Activated CD8-positive, alpha-beta T cell treated with anti-CD3 and anti-CD28 coated beads for 36 hours (primary cell): ENCODE results near the gene PIP4K2B. TPM values are rescaled to one million over a fixed set of nuclear protein-coding genes. Genes with fewer than 3 reads are reported as not detected.

ENCODE experiments used
- ATAC-seq: fragments of 200-7000 bp; cut with Tn5 transposase; one replicate; pipeline ENCODE4 v1.10.0; 2021; ENCODE audit warnings: mild to moderate bottlenecking, moderate library complexity
- CTCF ChIA-PET: fragments of 350-600 bp; sonication (Branson Sonifier 250); formaldehyde crosslinking; loops from one replicate; lab custom pipeline; 2021; ENCODE audit warnings: antibody characterized with exemption; lab: Charles Lee
- POLR2A ChIA-PET: fragments of 350-600 bp; sonication (Branson Sonifier 250); formaldehyde crosslinking; loops from one replicate; lab custom pipeline; 2021; ENCODE audit warnings: antibody characterized with exemption; lab: Charles Lee
- DNase-seq: peaks from one replicate; pipeline ENCODE4 v3.0.0-alpha.2; 2020
- H3K27ac Mint-ChIP-seq: one replicate; pipeline ENCODE4 v1.8.0; 2021; ENCODE audit warnings: mild to moderate bottlenecking, mixed read lengths
- H3K27me3 Mint-ChIP-seq: one replicate; pipeline ENCODE4 v1.8.0; 2021; ENCODE audit warnings: mixed read lengths
- H3K36me3 Mint-ChIP-seq: one replicate; pipeline ENCODE4 v1.8.0; 2021; ENCODE audit warnings: low read depth, mixed read lengths
- H3K4me1 Mint-ChIP-seq: one replicate; pipeline ENCODE4 v1.8.0; 2021; ENCODE audit warnings: low read depth, mixed read lengths
- H3K4me3 Mint-ChIP-seq: one replicate; pipeline ENCODE4 v1.8.0; 2021; ENCODE audit warnings: mild to moderate bottlenecking, moderate library complexity, mixed read lengths
- H3K9me3 Mint-ChIP-seq: one replicate; pipeline ENCODE4 v1.8.0; 2021; ENCODE audit warnings: mixed read lengths
- intact Hi-C: fragments of 100-400 bp; cut with micrococcal nuclease; formaldehyde crosslinking; loops from one replicate; pipeline ENCODE4 v1.10.0; 2022
- total RNA-seq, 2 experiments: library from RNA; stranded (reverse); gene quantifications; one replicate each; pipeline ENCODE4 v1.2.3, GENCODE V29; 2021
- TF ChIP-seq, protein P1 (sequence below): fragments of 200-600 bp; IDR thresholded peaks from one replicate; pipeline ENCODE4 v1.8.0; 2022; ENCODE audit warnings: antibody characterized with exemption, mild to moderate bottlenecking

The PIP4K2B gene
- total RNA-seq, 2 experiments from 2014 or later: 30.9 to 33.2 TPM

DNA sequence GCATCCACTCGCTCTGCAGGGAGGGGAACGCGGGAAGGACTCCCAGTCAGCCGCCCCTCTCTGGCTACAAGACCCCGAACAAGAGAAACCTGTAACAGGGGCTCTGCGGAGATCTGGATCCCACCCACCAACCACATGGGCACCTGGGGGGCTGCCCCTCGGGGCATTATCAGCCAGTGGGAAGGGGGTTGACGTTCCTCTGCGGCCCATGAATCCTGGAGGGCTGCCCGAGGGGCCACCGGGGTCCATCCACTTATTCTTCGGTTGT lies 49.4 kb downstream of the PIP4K2B start:
- ATAC-seq: no peak
- CTCF ChIA-PET: interaction anchor here (1.2 to 2.7 kb wide), 4 partner anchors 12 to 192 kb away, joined by 4 to 13 read pairs (median 6); no protein-coding TSS in a partner anchor
- no peaks in the 10 kb centered on the region for H3K9me3 Mint-ChIP-seq
- H3K36me3 Mint-ChIP-seq: peaks cover 18% of the 10 kb centered on the region
- H3K27me3 Mint-ChIP-seq: peaks cover 42% of the 10 kb centered on the region
- intact Hi-C loops: no loop called here
- no peak overlapping the region for H3K27ac Mint-ChIP-seq
- peak overlapping the region; percentile 91 for H3K4me3 Mint-ChIP-seq
- TF ChIP-seq, protein P1, sequence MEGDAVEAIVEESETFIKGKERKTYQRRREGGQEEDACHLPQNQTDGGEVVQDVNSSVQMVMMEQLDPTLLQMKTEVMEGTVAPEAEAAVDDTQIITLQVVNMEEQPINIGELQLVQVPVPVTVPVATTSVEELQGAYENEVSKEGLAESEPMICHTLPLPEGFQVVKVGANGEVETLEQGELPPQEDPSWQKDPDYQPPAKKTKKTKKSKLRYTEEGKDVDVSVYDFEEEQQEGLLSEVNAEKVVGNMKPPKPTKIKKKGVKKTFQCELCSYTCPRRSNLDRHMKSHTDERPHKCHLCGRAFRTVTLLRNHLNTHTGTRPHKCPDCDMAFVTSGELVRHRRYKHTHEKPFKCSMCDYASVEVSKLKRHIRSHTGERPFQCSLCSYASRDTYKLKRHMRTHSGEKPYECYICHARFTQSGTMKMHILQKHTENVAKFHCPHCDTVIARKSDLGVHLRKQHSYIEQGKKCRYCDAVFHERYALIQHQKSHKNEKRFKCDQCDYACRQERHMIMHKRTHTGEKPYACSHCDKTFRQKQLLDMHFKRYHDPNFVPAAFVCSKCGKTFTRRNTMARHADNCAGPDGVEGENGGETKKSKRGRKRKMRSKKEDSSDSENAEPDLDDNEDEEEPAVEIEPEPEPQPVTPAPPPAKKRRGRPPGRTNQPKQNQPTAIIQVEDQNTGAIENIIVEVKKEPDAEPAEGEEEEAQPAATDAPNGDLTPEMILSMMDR: no peak
- POLR2A ChIA-PET: interaction anchor here (1.0 kb wide), 1 partner anchor 75 kb away, joined by 3 read pairs; no protein-coding TSS in a partner anchor
- DNase-seq: no peak
- H3K4me1 Mint-ChIP-seq: peaks cover 47% of the 10 kb centered on the region

DNA sequence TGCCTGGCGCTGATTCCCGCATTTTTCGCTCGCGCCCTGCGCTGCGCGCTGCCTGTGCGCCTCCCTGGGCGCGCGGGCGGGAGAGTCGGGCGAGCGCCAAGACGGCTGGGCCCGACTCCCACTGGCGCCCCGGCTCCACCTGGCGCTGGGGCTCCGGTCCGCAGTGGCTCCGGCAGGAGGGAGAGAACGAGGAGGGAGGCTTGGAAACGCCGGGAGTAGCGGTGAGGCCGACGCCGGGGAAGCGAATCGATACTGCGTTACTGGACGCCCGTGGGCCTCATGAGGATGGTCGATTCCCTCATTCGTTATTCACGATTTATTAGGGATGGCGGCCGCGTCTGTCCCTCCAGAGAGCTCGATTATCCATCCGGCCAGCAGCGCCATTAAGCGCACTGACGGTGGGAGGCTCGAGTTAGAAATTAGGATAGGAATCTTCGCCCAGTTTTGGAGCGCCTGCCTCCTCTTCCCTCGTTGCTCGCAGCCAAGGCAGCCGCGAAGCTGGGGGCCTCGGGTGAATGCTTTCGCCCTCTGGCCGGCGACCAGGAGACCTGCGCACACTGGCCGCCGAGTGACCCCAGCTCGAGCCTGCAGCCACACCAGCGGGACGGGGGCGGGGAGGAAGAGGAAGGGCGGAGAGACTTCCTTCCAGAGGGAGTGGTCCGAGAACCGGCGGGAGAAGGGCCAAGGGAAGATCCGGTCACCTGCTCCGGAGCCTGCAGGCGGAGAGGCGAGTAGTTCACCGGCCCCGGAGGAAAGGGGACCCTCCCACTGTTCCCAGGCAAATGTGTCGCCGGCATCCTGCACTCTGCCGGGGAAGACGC lies 49.9 kb downstream of the PIP4K2B start:
- H3K27me3 Mint-ChIP-seq: peaks cover 45% of the 10 kb centered on the region
- no peaks in the 10 kb centered on the region for H3K9me3 Mint-ChIP-seq
- POLR2A ChIA-PET: interaction anchor here (0.6 to 1.0 kb wide), 2 partner anchors 16 to 74 kb away, joined by 3 read pairs; no protein-coding TSS in a partner anchor
- DNase-seq (no peak), ATAC-seq (no peak)
- peak overlapping the region; percentile 91 for H3K4me3 Mint-ChIP-seq
- CTCF ChIA-PET: interaction anchor here (1.2 to 2.7 kb wide), 2 partner anchors 12 to 15 kb away, joined by 4 to 13 read pairs; no protein-coding TSS in a partner anchor
- H3K27ac Mint-ChIP-seq: no peak overlapping the region
- H3K36me3 Mint-ChIP-seq: peaks cover 13% of the 10 kb centered on the region
- intact Hi-C loops: no loop called here
- TF ChIP-seq, protein P1: no peak
- H3K4me1 Mint-ChIP-seq: peaks cover 44% of the 10 kb centered on the region

DNA sequence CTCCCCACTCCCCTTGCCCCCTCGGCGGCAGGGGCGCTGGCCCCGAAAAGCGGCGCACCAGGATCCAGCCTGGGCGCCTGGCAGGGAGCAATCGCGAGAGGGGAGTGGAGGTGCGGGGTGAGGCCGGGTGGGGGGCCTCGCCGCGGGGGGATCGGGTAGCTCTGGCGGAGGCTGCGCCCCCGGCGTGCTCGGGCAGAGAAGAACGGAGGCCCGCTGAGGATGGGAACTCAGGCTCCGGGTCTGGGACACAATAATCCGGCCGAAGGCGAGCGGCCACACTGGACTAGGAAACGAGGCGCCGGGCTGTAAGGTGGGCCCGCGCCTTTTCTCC lies 50.5 kb downstream of the PIP4K2B start:
- peak overlapping the region; percentile 43 for H3K4me3 Mint-ChIP-seq

DNA sequence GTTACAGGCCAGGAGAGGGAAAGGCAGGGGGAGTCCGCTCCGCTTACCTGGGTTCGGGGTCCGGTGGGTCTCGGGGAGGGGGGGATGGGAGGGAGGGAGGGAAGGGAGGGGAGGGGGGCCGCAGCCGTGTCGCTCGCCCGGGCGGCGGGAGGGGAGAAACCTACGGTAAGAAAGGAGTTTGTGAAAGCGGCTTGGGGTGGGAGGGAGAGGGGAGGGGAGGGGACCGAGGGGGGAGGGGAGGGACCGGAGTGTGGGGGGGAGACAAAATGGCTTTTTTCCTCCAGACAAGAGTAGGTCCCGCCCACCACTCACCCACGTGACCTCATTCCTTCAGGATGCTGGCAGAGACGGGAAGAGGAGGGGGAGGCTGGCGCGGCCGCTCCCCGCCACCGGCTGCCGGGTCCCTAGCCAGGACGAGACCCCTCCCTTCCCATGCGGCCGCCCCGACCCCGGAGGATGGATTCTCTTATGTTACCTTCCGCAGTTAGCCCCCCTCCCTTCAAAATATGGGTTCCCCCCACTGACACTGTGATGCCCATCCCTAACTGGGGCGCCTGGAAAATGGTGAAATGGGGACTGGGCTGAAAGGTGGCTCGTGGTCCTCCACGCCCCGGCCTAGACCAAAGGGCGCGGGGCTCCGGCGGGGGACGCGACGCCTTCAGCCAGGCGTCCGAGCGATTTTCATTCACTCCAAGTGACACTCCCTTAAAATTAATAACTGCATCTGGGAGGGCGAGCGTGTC lies 51.0 kb downstream of the PIP4K2B start, which contains the start of gene PCGF2:
PCGF2 (minus strand) TSS at position 188 of the 743 bp plus-strand sequence. CDS start 7,934 bp downstream, outside the sequence.
- no peak for ATAC-seq
- intact Hi-C loops: no loop called here

More for the DNA sequence above, 50.5 kb downstream of the PIP4K2B start:
- TF ChIP-seq, protein P1: no peak
- H3K9me3 Mint-ChIP-seq: no peaks in the 10 kb centered on the region
- intact Hi-C loops: no loop called here
- ChIA-PET POLR2A (interaction anchor here (1.0 kb wide), 1 partner anchor 73 kb away, joined by 3 read pairs; no protein-coding TSS in a partner anchor), CTCF (interaction anchor here (2.7 kb wide), 1 partner anchor 14 kb away, joined by 13 read pairs; no protein-coding TSS in a partner anchor)
- H3K27me3 Mint-ChIP-seq: peaks cover 48% of the 10 kb centered on the region
- no peak overlapping the region for H3K27ac Mint-ChIP-seq
- peaks cover 40% of the 10 kb centered on the region for H3K4me1 Mint-ChIP-seq
- ATAC-seq (no peak), DNase-seq (no peak)
- H3K36me3 Mint-ChIP-seq: peaks cover 11% of the 10 kb centered on the region

More for the DNA sequence above, 51.0 kb downstream of the PIP4K2B start, which contains the start of gene PCGF2:
- peak; percentile 40 for DNase-seq
- TF ChIP-seq, protein P1: no peak
- Mint-ChIP-seq H3K4me1 (peaks cover 36% of the 10 kb centered on the region), H3K27ac (no peak within 1 kb of the TSS), H3K36me3 (peaks cover 5% of the 10 kb centered on the region), H3K27me3 (peaks cover 48% of the 10 kb centered on the region), H3K9me3 (no peaks in the 10 kb centered on the region), H3K4me3 (peak within 1 kb of the TSS; percentile 91)
- POLR2A ChIA-PET: no interaction called here
- CTCF ChIA-PET: interaction anchor here (2.7 kb wide), 1 partner anchor 13 kb away, joined by 13 read pairs; no protein-coding TSS in a partner anchor
